Measurements from ENCODE around the gene NLGN1.

Gene NLGN1

DNA sequence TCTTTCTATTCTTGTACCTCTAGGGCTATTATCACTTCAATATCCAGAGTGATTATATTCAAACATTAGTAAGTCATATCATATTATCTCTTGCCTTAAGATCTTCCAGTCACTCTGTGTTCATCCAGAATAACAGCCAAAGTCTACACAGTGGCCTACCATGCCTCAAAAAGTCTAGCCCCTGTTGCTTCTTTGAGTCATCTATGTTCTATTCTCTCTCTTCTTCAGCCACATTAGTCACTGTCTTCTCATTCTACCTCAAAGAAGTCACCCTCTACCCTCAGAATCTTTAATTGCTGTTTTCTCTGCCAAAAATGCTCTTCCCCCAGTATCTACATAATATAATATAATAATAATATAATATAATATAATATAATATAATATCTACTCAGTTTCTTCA is 356.0 kb downstream of the NLGN1 start:
- no peak for DNase-seq (ENCODE audit: extremely low read depth, insufficient read length)
- H3K36me3 ChIP-seq (ENCODE audit: control insufficient read depth, insufficient read depth, low read length), result no peaks in the 10 kb centered on the region
- TF ChIP-seq, protein P1, sequence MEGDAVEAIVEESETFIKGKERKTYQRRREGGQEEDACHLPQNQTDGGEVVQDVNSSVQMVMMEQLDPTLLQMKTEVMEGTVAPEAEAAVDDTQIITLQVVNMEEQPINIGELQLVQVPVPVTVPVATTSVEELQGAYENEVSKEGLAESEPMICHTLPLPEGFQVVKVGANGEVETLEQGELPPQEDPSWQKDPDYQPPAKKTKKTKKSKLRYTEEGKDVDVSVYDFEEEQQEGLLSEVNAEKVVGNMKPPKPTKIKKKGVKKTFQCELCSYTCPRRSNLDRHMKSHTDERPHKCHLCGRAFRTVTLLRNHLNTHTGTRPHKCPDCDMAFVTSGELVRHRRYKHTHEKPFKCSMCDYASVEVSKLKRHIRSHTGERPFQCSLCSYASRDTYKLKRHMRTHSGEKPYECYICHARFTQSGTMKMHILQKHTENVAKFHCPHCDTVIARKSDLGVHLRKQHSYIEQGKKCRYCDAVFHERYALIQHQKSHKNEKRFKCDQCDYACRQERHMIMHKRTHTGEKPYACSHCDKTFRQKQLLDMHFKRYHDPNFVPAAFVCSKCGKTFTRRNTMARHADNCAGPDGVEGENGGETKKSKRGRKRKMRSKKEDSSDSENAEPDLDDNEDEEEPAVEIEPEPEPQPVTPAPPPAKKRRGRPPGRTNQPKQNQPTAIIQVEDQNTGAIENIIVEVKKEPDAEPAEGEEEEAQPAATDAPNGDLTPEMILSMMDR (IDR thresholded peaks at IDR 0.05; ENCODE audit: insufficient read depth, low read length, poor library complexity, severe bottlenecking), result no peak
- H3K27me3 ChIP-seq (replicated peaks; ENCODE audit: control insufficient read depth, insufficient read depth, low read length), result no peaks in the 10 kb centered on the region
- H3K4me3 ChIP-seq (replicated peaks; ENCODE audit: low read depth, low read length), result no peak overlapping the region

DNA sequence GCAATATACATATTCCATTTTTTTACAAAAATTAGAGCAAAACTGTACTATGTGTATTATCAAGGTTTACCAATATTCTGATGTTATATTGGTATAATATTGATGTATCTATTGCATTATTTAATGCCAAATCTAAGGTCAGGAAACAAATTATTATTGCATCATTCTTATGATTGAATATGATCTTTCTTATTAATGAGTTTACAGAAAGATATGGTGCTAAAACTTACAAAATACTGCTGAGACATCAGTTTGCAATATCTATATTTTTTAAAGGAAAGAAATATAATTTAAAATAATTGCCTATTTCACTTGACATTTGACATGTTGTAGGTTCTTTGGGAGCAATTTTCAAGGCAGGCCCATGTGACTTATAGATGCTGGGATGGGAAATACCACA is 357.6 kb downstream of the NLGN1 start:
- DNase-seq (ENCODE audit: extremely low read depth, insufficient read length), result no peak
- H3K4me3 ChIP-seq (replicated peaks; ENCODE audit: low read depth, low read length), result no peak overlapping the region
- no peaks in the 10 kb centered on the region for H3K36me3 ChIP-seq (ENCODE audit: control insufficient read depth, insufficient read depth, low read length)
- TF ChIP-seq, protein P1 (IDR thresholded peaks at IDR 0.05; ENCODE audit: insufficient read depth, low read length, poor library complexity, severe bottlenecking), result no peak
- no peaks in the 10 kb centered on the region for H3K27me3 ChIP-seq (replicated peaks; ENCODE audit: control insufficient read depth, insufficient read depth, low read length)

DNA sequence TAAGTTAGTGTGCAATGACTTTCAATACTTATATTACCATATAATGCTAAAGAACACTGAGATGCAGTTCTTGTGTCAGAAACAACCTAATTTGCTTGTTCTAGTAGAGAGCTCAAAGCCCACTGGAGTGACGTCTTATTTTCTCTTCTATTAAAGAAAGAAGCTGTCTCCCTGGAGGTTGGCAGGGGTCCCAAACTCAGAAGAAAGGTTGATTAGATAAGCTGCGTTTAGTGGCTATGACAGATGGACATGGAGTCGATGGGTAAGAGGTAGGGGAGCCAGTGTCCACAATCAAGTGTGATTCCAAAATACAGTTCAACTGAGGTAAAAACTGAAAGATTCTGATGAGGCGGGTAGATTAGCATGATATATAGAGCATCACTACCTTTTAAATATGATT is 363.6 kb downstream of the NLGN1 start:
- TF ChIP-seq, protein P1 (IDR thresholded peaks at IDR 0.05; ENCODE audit: insufficient read depth, low read length, poor library complexity, severe bottlenecking), result no peak
- Histone ChIP-seq H3K27me3 (replicated peaks; ENCODE audit: control insufficient read depth, insufficient read depth, low read length) (no peaks in the 10 kb centered on the region), H3K36me3 (ENCODE audit: control insufficient read depth, insufficient read depth, low read length) (no peaks in the 10 kb centered on the region), H3K4me3 (replicated peaks; ENCODE audit: low read depth, low read length) (no peak overlapping the region)
- no peak for DNase-seq (ENCODE audit: extremely low read depth, insufficient read length)

DNA sequence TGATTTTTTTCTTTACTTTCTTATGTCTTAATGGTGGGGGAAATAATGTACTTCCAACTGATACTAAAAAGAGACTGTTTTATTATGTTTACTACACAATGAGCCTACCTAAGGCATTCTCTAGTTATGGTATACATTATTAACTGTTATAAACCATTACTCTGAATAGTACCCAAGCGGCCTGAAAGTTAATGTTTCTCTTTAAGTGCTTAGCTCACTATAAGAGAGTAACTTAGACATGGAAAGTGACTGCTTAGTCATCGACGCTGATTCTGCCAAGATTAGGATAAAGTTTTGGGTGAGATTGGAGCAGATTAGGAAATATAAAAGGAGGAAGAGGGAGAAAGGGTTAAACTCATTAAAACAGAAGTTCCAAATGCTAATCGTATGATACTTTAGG is 365.0 kb downstream of the NLGN1 start:
- Histone ChIP-seq H3K36me3 (ENCODE audit: control insufficient read depth, insufficient read depth, low read length) (no peaks in the 10 kb centered on the region), H3K4me3 (replicated peaks; ENCODE audit: low read depth, low read length) (no peak overlapping the region), H3K27me3 (replicated peaks; ENCODE audit: control insufficient read depth, insufficient read depth, low read length) (no peaks in the 10 kb centered on the region)
- DNase-seq (ENCODE audit: extremely low read depth, insufficient read length), result no peak
- TF ChIP-seq, protein P1 (IDR thresholded peaks at IDR 0.05; ENCODE audit: insufficient read depth, low read length, poor library complexity, severe bottlenecking), result no peak

DNA sequence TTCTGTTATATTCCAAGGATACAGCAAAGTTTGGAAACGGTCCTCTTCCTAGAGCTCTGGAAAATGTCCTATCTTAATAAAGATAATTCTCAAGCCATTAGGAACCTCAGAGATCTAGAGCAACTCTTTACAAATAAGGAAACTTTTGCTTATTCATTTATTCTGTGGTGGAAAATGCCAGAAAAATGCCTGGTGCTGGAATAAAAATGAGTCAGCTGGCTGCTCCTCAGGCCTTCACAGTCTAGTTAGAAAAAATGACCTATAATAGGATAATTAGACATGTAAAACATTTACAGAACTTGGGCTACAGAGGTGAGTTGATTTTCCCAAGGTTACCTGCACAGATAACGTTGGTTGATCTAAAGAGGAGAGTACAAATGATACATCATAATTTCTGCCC is 372.5 kb downstream of the NLGN1 start:
- Histone ChIP-seq H3K27me3 (replicated peaks; ENCODE audit: control insufficient read depth, insufficient read depth, low read length) (no peaks in the 10 kb centered on the region), H3K36me3 (ENCODE audit: control insufficient read depth, insufficient read depth, low read length) (no peaks in the 10 kb centered on the region), H3K4me3 (replicated peaks; ENCODE audit: low read depth, low read length) (no peak overlapping the region)
- DNase-seq (ENCODE audit: extremely low read depth, insufficient read length), result no peak
- TF ChIP-seq, protein P1 (IDR thresholded peaks at IDR 0.05; ENCODE audit: insufficient read depth, low read length, poor library complexity, severe bottlenecking), result no peak

Measured in GM06990 (cell line).